Left lung (tissue), 10 donors: ENCODE data around the gene SUFU. TPM values are rescaled to one million over a fixed set of nuclear protein-coding genes. Genes with fewer than 3 reads are reported as not detected.

Experiments used
- ATAC-seq: fragments of 200-7000 bp; cut with Tn5 transposase; one replicate; pipeline ENCODE4 v1.9.1; 2020; ENCODE audit warnings: moderate library complexity
- DNase-seq, 4 donors: peaks; one replicate each; pipeline ENCODE4 v3.0.0-alpha.2; 2013 to 2020
- H3K27ac ChIP-seq, 2 donors: fragments of 200-600 bp; sonication (generic) in 1 of 2; one replicate each; pipeline versions ENCODE4 v1.5.0 to v1.8.0; 2020 to 2021
- H3K27me3 ChIP-seq, 2 donors: fragments of 200-600 bp; sonication (generic) in 1 of 2; one replicate each; pipeline versions ENCODE4 v1.5.0 to v1.8.0; 2020 to 2021
- H3K36me3 ChIP-seq, 2 donors: fragments of 200-600 bp; sonication (generic) in 1 of 2; one replicate each; pipeline versions ENCODE4 v1.5.0 to v1.8.0; 2020 to 2021
- H3K4me1 ChIP-seq, 2 donors: fragments of 200-600 bp; one replicate each; pipeline ENCODE4 v1.8.0; 2021
- H3K4me3 ChIP-seq, 2 donors: fragments of 200-600 bp; sonication (generic) in 1 of 2; one replicate each; pipeline versions ENCODE4 v1.5.0 to v1.8.0; 2020 to 2021; ENCODE audit warnings: mild to moderate bottlenecking in 1 of 2
- H3K9me3 ChIP-seq, 2 donors: fragments of 200-600 bp; sonication (generic) in 1 of 2; one replicate each; pipeline versions ENCODE4 v1.5.0 to v1.8.0; 2020 to 2021
- CTCF ChIP-seq, 2 donors: fragments of 200-600 bp; sonication (generic) in 1 of 2; IDR thresholded peaks; one replicate each; pipeline versions ENCODE4 v1.5.0 to v1.8.0; 2021; ENCODE audit warnings: antibody characterized with exemption in 2 of 2
- intact Hi-C, 2 donors: fragments of 100-400 bp; cut with DNase I; formaldehyde crosslinking; loops; one replicate each; pipeline versions ENCODE4 v1.11.2 to v1.14.2; 2022
- polyA plus RNA-seq, 6 donors: library from polyadenylated mRNA; unstranded; fragments of 120-200 nt; gene quantifications; one replicate each; pipeline ENCODE4 v1.2.1, GENCODE V29; 2013; ENCODE audit not compliant: insufficient read length in 6 of 6
- total RNA-seq, 2 donors: library from RNA; stranded (reverse); fragmentation: NEBNext Ultra II Directional; extraction: Animal tissue kit (Norgen Biotek cat#: 25700); gene quantifications; one replicate each; pipeline ENCODE4 v1.2.1, GENCODE V29; 2021
- donor health status: DM: no; HTN: yes; CAD: no.
- donor health status: DM: no; HTN: no; CAD: no.

The SUFU gene
- total and polyA plus RNA-seq, 8 donors = 13.4 to 30.7 (median 27.7) TPM

DNA sequence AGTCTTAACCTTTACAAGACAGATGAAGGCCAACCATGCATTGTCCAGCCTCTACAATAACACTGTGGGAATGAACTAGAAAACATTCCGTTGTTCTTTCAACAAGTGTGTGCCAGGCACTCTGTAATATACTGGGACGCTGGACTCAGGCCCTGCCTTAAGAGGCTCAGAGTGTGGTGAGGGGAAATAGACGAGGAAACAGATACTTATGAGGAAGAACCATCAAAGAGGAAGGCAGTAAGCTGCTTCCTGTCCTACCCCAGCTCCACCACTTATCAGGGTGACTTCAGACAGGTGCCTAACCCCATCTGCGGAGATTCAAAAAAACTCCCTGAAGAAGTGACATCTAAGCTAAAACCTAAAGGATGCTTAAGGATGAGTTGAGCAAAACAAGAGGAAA, 131.6 kb downstream of the SUFU start:
- Histone ChIP-seq H3K36me3 (peaks cover 0 to 5% of the 10 kb centered on the region in 2 donors), H3K9me3 (no peaks in the 10 kb centered on the region), H3K27ac (peak overlapping the region; percentile 26 to 92), H3K4me1 (peaks cover 26 to 50% of the 10 kb centered on the region in 2 donors), H3K27me3 (no peaks in the 10 kb centered on the region), H3K4me3 (no peak overlapping the region)
- no peak for TF ChIP-seq CTCF (IDR thresholded peaks at IDR 0.05)
- peak; percentile 54 for ATAC-seq
- intact Hi-C loops = no loop called here
- peak in 1 of 4 donors; percentile 1 for DNase-seq

DNA sequence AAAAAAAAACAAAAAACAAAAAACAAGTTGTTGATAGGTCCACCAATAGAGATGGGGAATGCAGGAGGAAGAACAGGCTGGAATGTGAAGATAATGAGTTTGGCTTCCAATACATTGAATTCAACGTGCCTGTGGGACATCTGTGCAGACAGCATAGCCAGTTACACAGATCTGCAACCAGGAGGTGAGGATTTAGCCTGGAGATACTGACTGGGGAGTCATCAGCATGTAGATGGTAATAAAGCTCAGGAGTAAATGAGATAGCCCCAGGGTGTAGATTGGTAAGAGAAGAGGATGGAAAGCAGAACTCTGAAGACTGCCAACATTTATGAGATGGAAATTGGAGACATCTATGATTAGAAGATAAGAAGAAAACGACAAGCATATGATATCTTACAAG, 135.8 kb downstream of the SUFU start:
- H3K9me3 ChIP-seq = no peaks in the 10 kb centered on the region
- no peak for ATAC-seq
- intact Hi-C loops = no loop called here

DNA sequence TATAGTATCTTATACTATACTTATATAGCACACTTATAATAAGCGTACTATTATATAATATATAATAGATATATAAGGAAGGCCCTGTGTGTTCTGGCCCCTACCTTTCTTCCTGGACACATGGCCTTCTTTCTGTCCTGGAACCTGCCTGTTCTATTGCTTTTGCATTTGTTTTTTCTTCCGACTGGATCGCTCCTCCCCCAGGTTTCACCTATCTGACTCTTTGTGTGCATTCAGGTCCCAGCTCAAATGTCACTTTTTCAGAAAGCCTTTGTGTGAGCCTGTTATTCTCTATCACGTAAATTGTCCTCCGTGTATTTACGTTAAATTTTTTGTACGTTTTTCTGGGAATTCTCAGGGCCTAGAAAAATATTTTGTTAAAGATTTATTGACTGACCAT, 137.6 kb downstream of the SUFU start:
- no peak for DNase-seq
- no peaks in the 10 kb centered on the region for H3K9me3 ChIP-seq
- no peaks in the 10 kb centered on the region for H3K27me3 ChIP-seq
- H3K27ac ChIP-seq = peak overlapping the region; percentile 98 to 99
- intact Hi-C loops = no loop called here
- peaks cover 0 to 6% of the 10 kb centered on the region in 2 donors for H3K4me1 ChIP-seq
- TF ChIP-seq CTCF (IDR thresholded peaks at IDR 0.05) = no peak
- peak overlapping the region; percentile 76 to 85 for H3K4me3 ChIP-seq
- no peaks in the 10 kb centered on the region for H3K36me3 ChIP-seq
- ATAC-seq = no peak

More for the DNA sequence above, 135.8 kb downstream of the SUFU start:
- no peaks in the 10 kb centered on the region for H3K27me3 ChIP-seq
- H3K4me1 ChIP-seq = peaks cover 7 to 24% of the 10 kb centered on the region in 2 donors
- no peak overlapping the region for H3K27ac ChIP-seq
- H3K4me3 ChIP-seq = no peak overlapping the region
- H3K36me3 ChIP-seq = no peaks in the 10 kb centered on the region
- DNase-seq = no peak
- TF ChIP-seq CTCF (IDR thresholded peaks at IDR 0.05) = no peak

DNA sequence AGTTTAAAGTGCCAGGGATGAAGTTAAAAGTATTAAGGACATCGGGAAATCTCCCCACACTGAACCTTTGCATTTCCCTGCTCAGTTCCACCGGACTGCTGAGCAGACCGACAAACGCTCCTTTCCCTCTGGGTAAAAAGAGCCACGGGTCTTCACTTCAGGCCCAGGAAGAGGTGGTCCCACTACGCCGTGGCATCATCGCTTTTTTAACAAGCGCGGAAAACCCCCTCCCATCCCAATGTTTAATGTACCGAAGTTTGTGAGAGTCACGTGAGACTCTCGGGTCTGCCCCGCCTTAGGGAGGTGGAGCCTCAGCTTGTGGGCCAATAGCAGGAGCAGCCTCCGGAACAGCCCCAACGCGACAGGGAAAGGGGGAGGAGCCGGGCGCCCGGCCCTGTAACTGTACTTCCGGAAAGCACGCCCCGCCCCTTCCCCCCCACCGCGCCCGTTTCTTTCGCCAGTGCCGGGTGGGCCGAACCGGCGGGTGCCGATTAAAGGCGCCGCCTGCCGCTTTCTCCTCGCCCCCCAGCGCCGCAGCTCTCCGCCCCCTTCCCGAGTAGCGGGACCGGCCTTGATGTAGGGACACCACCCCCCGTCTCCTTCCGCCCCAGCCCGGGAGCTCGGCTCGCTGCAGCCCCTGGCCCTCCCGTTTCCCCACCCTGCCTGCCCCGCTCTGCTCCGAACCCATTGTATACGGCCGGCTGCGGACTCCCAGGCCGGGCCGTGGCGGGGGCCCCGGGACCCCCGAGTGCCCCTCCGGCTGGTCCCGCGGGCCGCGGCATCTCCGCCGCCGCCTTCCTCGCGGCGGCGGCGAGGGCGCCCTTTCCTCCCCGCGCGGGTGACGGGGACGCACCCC, 138.3 kb downstream of the SUFU start:
- Histone ChIP-seq H3K27me3 (no peaks in the 10 kb centered on the region), H3K9me3 (no peaks in the 10 kb centered on the region), H3K4me1 (peaks cover 5 to 11% of the 10 kb centered on the region in 2 donors), H3K27ac (peak overlapping the region; percentile 98 to 99), H3K4me3 (peak overlapping the region; percentile 76 to 85), H3K36me3 (no peaks in the 10 kb centered on the region)
- ATAC-seq (peak; percentile 76), DNase-seq (peak; percentile 97 to 99 (median 98))
- intact Hi-C loops = no loop called here
- TF ChIP-seq CTCF (IDR thresholded peaks at IDR 0.05) = no peak

GRCh38 chr10:102642736-102643335, 139.1 kb downstream of the SUFU start:
- peak in 3 of 4 donors; percentile 81 to 89 (median 86) for DNase-seq
- peaks cover 12 to 19% of the 10 kb centered on the region in 2 donors for H3K4me1 ChIP-seq
- H3K27me3 ChIP-seq = no peaks in the 10 kb centered on the region
- H3K36me3 ChIP-seq = no peaks in the 10 kb centered on the region
- no peak for ATAC-seq
- H3K27ac ChIP-seq = peak overlapping the region; percentile 98 to 99
- TF ChIP-seq CTCF (IDR thresholded peaks at IDR 0.05) = no peak
- H3K4me3 ChIP-seq = peak overlapping the region; percentile 76 to 85
- intact Hi-C loops = no loop called here
- no peaks in the 10 kb centered on the region for H3K9me3 ChIP-seq
